WTC11 (cell line): ENCODE data around the gene MIEF2. TPM values are rescaled to one million over a fixed set of nuclear protein-coding genes. Genes with fewer than 3 reads are reported as not detected.
A peak's percentile ranks its signal among the peaks of the same experiment; 100 is the strongest.

Source experiments
- ATAC-seq: fragments of 200-7000 bp; cut with Tn5 transposase; 2 replicates; pipeline ENCODE4 v1.10.0; 2021; ENCODE audit warnings: mild to moderate bottlenecking, moderate library complexity
- CTCF ChIA-PET: fragments of 300-600 bp; sonication (Branson Sonifier 250); formaldehyde crosslinking; loops from one replicate; lab custom pipeline; 2021; ENCODE audit warnings: antibody characterized with exemption; lab: Charles Lee
- POLR2A ChIA-PET: fragments of 350-600 bp; sonication (Branson Sonifier 250); formaldehyde crosslinking; loops from one replicate; lab custom pipeline; 2021; ENCODE audit warnings: antibody characterized with exemption; lab: Charles Lee
- DNase-seq: peaks from one replicate; pipeline ENCODE4 v3.0.0; 2021; ENCODE audit warnings: low spot score
- H3K27ac Mint-ChIP-seq: 2 replicates; pipeline ENCODE4 v1.8.0; 2021; ENCODE audit warnings: mixed read lengths
- H3K27me3 Mint-ChIP-seq: 2 replicates; pipeline ENCODE4 v1.8.0; 2021; ENCODE audit warnings: low read depth, mild to moderate bottlenecking, moderate library complexity, mixed read lengths
- H3K36me3 Mint-ChIP-seq: 2 replicates; pipeline ENCODE4 v1.8.0; 2021; ENCODE audit warnings: mixed read lengths
- H3K4me1 Mint-ChIP-seq: 2 replicates; pipeline ENCODE4 v1.8.0; 2022; ENCODE audit warnings: mixed read lengths
- H3K4me3 Mint-ChIP-seq: 2 replicates; pipeline ENCODE4 v1.8.0; 2021; ENCODE audit warnings: mild to moderate bottlenecking, moderate library complexity, mixed read lengths
- H3K9me3 Mint-ChIP-seq: 2 replicates; pipeline ENCODE4 v1.8.0; 2021; ENCODE audit warnings: mixed read lengths
- ETV6 ChIP-seq: sonication (generic); formaldehyde crosslinking; IDR thresholded peaks from 2 replicates; pipeline ENCODE4 v1.8.1; 2022; ENCODE audit warnings: mild to moderate bottlenecking, missing genetic modification reagents
- FOXK1 ChIP-seq: sonication (generic); formaldehyde crosslinking; IDR thresholded peaks from 2 replicates; pipeline ENCODE4 v1.8.0; 2022; ENCODE audit warnings: mild to moderate bottlenecking, moderate library complexity, missing genetic modification reagents
- FOXP1 ChIP-seq: sonication (generic); formaldehyde crosslinking; IDR thresholded peaks from 2 replicates; pipeline ENCODE4 v1.8.0; 2022; ENCODE audit warnings: missing genetic modification reagents, mild to moderate bottlenecking, moderate library complexity, borderline replicate concordance
- GABPB1 ChIP-seq: sonication (generic); formaldehyde crosslinking; IDR thresholded peaks from 2 replicates; pipeline ENCODE4 v1.8.1; 2023; ENCODE audit warnings: mild to moderate bottlenecking, missing genetic modification reagents
- GTF2I ChIP-seq: fragments of 250-450 bp; sonication (Bioruptor Pico); conservative IDR thresholded peaks from 2 replicates; pipeline ENCODE4 v1.4.0; 2021; ENCODE audit warnings: mild to moderate bottlenecking
- HMGA2 ChIP-seq: fragments of 250-450 bp; sonication (Bioruptor Pico); IDR thresholded peaks from 2 replicates; pipeline ENCODE4 v1.4.0; 2021; ENCODE audit warnings: mild to moderate bottlenecking, moderate library complexity
- JAZF1 ChIP-seq: fragments of 250-450 bp; sonication (Bioruptor Pico); IDR thresholded peaks from 2 replicates; pipeline ENCODE4 v1.9.0; 2021; ENCODE audit warnings: moderate library complexity, mild to moderate bottlenecking, inconsistent platforms
- MXD4 ChIP-seq: fragments of 250-450 bp; sonication (Bioruptor Pico); IDR thresholded peaks from 2 replicates; pipeline ENCODE4 v1.8.0; 2021; ENCODE audit warnings: mild to moderate bottlenecking, moderate library complexity, borderline replicate concordance
- MYBL2 ChIP-seq: sonication (generic); formaldehyde crosslinking; IDR thresholded peaks from 2 replicates; pipeline ENCODE4 v1.8.1; 2023; ENCODE audit warnings: mild to moderate bottlenecking, moderate library complexity, missing genetic modification reagents
- NFE2L1 ChIP-seq: sonication (generic); formaldehyde crosslinking; IDR thresholded peaks from 2 replicates; pipeline ENCODE4 v1.8.1; 2023; ENCODE audit warnings: missing genetic modification reagents
- OVOL2 ChIP-seq: fragments of 250-450 bp; sonication (Bioruptor Pico); IDR thresholded peaks from 2 replicates; pipeline ENCODE4 v1.9.0; 2021; ENCODE audit warnings: mild to moderate bottlenecking, borderline replicate concordance
- RELA ChIP-seq: sonication (generic); formaldehyde crosslinking; IDR thresholded peaks from 2 replicates; pipeline ENCODE4 v1.8.1; 2022; ENCODE audit warnings: missing genetic modification reagents, mild to moderate bottlenecking, borderline replicate concordance
- SMAD4 ChIP-seq: sonication (generic); formaldehyde crosslinking; IDR thresholded peaks from 2 replicates; pipeline ENCODE4 v1.8.0; 2022; ENCODE audit warnings: mild to moderate bottlenecking, missing genetic modification reagents
- ZNF138 ChIP-seq: sonication (generic); formaldehyde crosslinking; conservative IDR thresholded peaks from 2 replicates; pipeline ENCODE4 v1.8.1; 2022; ENCODE audit warnings: mild to moderate bottlenecking, moderate library complexity, missing genetic modification reagents
- ZNF219 ChIP-seq: sonication (generic); formaldehyde crosslinking; IDR thresholded peaks from 2 replicates; pipeline ENCODE4 v1.8.0; 2023; ENCODE audit warnings: missing genetic modification reagents, mild to moderate bottlenecking, borderline replicate concordance
- ZNF317 ChIP-seq: sonication (generic); formaldehyde crosslinking; IDR thresholded peaks from 2 replicates; pipeline ENCODE4 v1.8.1; 2023; ENCODE audit warnings: low read depth, mild to moderate bottlenecking, moderate library complexity, missing genetic modification reagents, borderline replicate concordance
- total RNA-seq: library from RNA; stranded (reverse); gene quantifications from 3 replicates; pipeline ENCODE4 v1.2.3, GENCODE V29; 2021
- TF ChIP-seq, protein P1 (sequence below): sonication (generic); formaldehyde crosslinking; IDR thresholded peaks from 2 replicates; pipeline ENCODE4 v1.8.1; 2023; ENCODE audit warnings: mild to moderate bottlenecking, moderate library complexity, missing genetic modification reagents
- TF ChIP-seq, protein P2 (sequence below): fragments of 250-450 bp; sonication (Bioruptor Pico); IDR thresholded peaks from 2 replicates; pipeline ENCODE4 v1.9.0; 2021; ENCODE audit warnings: mild to moderate bottlenecking, borderline replicate concordance
- TF ChIP-seq, protein P3 (sequence below): fragments of 250-450 bp; sonication (Bioruptor Pico); conservative IDR thresholded peaks from 2 replicates; pipeline ENCODE4 v1.9.0; 2021; ENCODE audit warnings: mild to moderate bottlenecking
- TF ChIP-seq, protein P4 (sequence below): sonication (generic); formaldehyde crosslinking; IDR thresholded peaks from 2 replicates; pipeline ENCODE4 v1.8.0; 2022; ENCODE audit warnings: mild to moderate bottlenecking, missing genetic modification reagents
- TF ChIP-seq, protein P5 (sequence below): sonication (generic); formaldehyde crosslinking; IDR thresholded peaks from 2 replicates; pipeline ENCODE4 v1.8.1; 2022; ENCODE audit warnings: low read depth, mild to moderate bottlenecking, moderate library complexity, missing genetic modification reagents, borderline replicate concordance

Gene MIEF2
- total RNA-seq, 1 experiment from 2014 or later: 18.8 TPM

DNA sequence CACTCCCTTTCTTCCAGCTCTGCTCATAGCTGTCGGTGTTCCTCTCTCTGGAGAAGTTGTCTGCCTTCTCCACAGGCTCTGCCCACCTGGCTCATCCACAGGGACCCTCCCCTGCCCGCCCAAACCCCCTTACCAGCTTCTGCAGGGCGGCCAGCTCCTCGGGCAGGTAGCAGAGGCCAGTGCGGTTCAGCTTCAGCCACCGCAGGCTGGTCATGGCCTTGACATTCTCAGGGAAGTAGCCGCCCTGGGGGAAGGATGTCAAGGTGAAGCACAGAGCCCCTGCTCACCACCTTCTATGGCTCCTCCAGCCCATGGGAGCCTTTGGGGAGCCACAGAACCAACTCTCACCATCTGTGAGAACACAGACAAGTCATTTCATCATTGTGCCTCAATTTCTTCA lies 3.7 kb upstream of the MIEF2 start (continued):
- TF ChIP-seq, protein P1, sequence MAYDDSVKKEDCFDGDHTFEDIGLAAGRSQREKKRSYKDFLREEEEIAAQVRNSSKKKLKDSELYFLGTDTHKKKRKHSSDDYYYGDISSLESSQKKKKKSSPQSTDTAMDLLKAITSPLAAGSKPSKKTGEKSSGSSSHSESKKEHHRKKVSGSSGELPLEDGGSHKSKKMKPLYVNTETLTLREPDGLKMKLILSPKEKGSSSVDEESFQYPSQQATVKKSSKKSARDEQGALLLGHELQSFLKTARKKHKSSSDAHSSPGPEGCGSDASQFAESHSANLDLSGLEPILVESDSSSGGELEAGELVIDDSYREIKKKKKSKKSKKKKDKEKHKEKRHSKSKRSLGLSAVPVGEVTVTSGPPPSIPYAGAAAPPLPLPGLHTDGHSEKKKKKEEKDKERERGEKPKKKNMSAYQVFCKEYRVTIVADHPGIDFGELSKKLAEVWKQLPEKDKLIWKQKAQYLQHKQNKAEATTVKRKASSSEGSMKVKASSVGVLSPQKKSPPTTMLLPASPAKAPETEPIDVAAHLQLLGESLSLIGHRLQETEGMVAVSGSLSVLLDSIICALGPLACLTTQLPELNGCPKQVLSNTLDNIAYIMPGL (CRISPR knock-in tag): no peak
- TF ChIP-seq HMGA2 (CRISPR knock-in tag): no peak
- TF ChIP-seq GTF2I (CRISPR knock-in tag): no peak
- TF ChIP-seq, protein P2, sequence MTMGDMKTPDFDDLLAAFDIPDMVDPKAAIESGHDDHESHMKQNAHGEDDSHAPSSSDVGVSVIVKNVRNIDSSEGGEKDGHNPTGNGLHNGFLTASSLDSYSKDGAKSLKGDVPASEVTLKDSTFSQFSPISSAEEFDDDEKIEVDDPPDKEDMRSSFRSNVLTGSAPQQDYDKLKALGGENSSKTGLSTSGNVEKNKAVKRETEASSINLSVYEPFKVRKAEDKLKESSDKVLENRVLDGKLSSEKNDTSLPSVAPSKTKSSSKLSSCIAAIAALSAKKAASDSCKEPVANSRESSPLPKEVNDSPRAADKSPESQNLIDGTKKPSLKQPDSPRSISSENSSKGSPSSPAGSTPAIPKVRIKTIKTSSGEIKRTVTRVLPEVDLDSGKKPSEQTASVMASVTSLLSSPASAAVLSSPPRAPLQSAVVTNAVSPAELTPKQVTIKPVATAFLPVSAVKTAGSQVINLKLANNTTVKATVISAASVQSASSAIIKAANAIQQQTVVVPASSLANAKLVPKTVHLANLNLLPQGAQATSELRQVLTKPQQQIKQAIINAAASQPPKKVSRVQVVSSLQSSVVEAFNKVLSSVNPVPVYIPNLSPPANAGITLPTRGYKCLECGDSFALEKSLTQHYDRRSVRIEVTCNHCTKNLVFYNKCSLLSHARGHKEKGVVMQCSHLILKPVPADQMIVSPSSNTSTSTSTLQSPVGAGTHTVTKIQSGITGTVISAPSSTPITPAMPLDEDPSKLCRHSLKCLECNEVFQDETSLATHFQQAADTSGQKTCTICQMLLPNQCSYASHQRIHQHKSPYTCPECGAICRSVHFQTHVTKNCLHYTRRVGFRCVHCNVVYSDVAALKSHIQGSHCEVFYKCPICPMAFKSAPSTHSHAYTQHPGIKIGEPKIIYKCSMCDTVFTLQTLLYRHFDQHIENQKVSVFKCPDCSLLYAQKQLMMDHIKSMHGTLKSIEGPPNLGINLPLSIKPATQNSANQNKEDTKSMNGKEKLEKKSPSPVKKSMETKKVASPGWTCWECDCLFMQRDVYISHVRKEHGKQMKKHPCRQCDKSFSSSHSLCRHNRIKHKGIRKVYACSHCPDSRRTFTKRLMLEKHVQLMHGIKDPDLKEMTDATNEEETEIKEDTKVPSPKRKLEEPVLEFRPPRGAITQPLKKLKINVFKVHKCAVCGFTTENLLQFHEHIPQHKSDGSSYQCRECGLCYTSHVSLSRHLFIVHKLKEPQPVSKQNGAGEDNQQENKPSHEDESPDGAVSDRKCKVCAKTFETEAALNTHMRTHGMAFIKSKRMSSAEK (CRISPR knock-in tag): no peak
- TF ChIP-seq ZNF219 (CRISPR knock-in tag): no peak
- TF ChIP-seq MYBL2 (CRISPR knock-in tag): no peak
- TF ChIP-seq, all 79 proteins: peak for 0

DNA sequence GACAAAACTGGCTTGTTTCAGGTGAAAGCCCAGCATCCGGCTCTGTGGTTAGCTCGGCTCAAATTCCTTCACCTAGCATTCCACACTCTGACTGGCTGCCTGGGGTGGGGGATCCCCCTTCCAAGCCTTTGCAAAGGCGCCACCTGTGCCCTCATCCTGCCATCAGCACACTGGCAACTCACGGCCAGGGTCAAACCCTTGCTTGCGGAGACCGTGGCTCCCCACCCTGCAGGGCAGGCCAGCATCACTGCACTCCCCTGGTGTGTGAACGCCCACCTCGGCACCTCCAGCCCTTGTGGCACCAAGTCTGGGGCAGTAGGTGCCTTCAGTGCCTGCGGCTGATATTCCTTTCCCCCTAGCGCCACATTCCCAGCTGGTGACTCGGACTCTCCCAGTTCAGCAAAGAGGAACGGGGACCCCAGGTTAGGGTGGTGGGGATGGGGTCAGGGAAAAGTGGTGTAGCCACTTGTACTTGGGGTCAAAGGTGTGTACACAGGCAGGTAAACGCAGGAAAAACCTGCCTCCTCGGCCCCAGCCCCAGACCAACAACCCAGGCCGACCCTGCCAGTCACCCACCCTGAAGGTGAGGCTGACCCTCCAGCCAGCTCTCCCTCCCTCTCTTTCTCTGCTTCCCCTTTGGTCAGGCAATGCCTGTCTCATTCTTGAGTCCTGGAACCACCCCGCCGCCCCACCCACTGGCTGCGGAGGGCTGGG lies 3.0 kb upstream of the MIEF2 start:
- DNase-seq: peak; percentile 59
- ChIA-PET CTCF (interaction anchor here (1.2 to 2.5 kb wide), 2 partner anchors 10 to 106 kb away, joined by 4 to 15 read pairs; partner anchors contain the start of gene SHMT1), POLR2A (interaction anchor here (0.9 to 1.7 kb wide), 2 partner anchors 10 to 13 kb away, joined by 6 read pairs; no protein-coding TSS in a partner anchor)
- Mint-ChIP-seq H3K36me3 (peaks cover 33% of the 10 kb centered on the region), H3K27me3 (no peaks in the 10 kb centered on the region), H3K9me3 (no peaks in the 10 kb centered on the region), H3K4me3 (peak overlapping the region; percentile 95), H3K27ac (peak overlapping the region; percentile 98), H3K4me1 (peaks cover 29% of the 10 kb centered on the region)
- peak; percentile 2 for ATAC-seq
- TF ChIP-seq MXD4 (CRISPR knock-in tag): no peak
- TF ChIP-seq ETV6: 0 out of 2 replicates have a peak, but pooled peaks have one; percentile 29
- TF ChIP-seq, protein P1 (CRISPR knock-in tag): 0 out of 2 replicates have a peak, but pooled peaks have one; percentile 29
- TF ChIP-seq, protein P3, sequence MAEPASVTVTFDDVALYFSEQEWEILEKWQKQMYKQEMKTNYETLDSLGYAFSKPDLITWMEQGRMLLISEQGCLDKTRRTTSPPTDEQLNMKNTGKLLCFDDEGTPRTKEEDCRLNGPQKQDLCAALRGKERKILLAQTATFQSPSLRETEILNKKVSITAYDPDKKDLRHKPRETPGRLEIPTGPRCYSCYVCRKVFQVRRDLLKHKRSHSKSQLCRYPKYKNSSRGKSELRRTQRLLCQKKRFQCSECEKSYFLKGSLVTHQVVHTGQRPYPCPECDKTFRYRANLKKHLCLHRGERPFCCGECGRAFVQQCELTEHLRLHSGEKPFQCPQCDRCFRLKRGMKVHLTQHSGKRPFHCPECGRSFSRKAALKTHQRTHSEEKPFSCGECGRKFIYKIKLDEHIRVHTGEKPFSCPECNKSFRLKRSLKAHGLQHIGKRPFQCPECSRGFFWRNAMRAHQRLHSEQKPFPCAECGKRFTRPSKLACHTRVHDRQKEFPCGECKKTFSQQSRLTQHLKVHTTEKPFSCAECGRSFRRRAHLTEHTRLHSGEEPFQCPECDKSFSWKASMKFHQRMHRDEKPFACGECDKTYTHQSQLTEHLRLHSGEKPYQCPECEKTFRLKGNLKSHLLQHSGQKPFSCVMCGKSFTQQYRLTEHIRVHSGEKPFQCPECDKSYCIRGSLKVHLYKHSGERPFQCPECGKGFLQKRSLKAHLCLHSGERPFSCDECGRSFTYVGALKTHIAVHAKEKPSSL (CRISPR knock-in tag): no peak
- no peak for TF ChIP-seq FOXK1 (CRISPR knock-in tag)

DNA sequence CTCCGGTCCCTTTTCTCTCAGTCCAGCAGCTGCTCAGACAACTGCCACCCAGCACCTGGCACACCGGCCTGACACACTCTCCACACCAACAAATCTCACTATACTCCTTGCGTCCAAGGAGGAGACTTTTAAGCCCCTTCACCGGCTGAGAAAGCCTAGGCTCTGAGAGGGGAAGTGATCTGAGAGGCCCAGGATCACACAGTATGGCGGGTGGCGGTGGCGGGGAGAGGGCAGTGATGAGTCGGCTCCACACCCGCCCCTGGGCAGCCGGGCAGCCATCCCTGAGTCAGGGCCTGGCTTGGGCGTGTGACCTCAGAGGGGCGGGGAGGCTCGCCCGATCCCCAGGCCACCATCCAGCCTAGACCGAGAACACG lies 2.5 kb upstream of the MIEF2 start:
- peak; percentile 35 for ATAC-seq
- CTCF ChIA-PET: interaction anchor here (1.2 to 2.5 kb wide), 2 partner anchors 11 to 105 kb away, joined by 4 to 15 read pairs; partner anchors contain the start of gene SHMT1
- POLR2A ChIA-PET: interaction anchor here (1.7 kb wide), 1 partner anchor 13 kb away, joined by 6 read pairs; no protein-coding TSS in a partner anchor
- peaks cover 27% of the 10 kb centered on the region for H3K36me3 Mint-ChIP-seq
- H3K9me3 Mint-ChIP-seq: no peaks in the 10 kb centered on the region
- peak overlapping the region; percentile 98 for H3K27ac Mint-ChIP-seq
- peak; percentile 69 for DNase-seq
- peaks cover 29% of the 10 kb centered on the region for H3K4me1 Mint-ChIP-seq
- H3K27me3 Mint-ChIP-seq: no peaks in the 10 kb centered on the region
- peak overlapping the region; percentile 95 for H3K4me3 Mint-ChIP-seq
- TF ChIP-seq RELA (CRISPR knock-in tag) (no peak), NFE2L1 (CRISPR knock-in tag) (no peak), ZNF317 (CRISPR knock-in tag) (no peak), JAZF1 (no peak), FOXP1 (no peak), OVOL2 (CRISPR knock-in tag) (no peak), GABPB1 (CRISPR knock-in tag) (peak; percentile 13; the same call in 1 of the 2 replicates), ZNF138 (no peak), SMAD4 (CRISPR knock-in tag) (no peak)
- TF ChIP-seq, protein P4, sequence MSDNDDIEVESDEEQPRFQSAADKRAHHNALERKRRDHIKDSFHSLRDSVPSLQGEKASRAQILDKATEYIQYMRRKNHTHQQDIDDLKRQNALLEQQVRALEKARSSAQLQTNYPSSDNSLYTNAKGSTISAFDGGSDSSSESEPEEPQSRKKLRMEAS (CRISPR knock-in tag): peak; percentile 16; the same call in 1 of the 2 replicates
- TF ChIP-seq, protein P5, sequence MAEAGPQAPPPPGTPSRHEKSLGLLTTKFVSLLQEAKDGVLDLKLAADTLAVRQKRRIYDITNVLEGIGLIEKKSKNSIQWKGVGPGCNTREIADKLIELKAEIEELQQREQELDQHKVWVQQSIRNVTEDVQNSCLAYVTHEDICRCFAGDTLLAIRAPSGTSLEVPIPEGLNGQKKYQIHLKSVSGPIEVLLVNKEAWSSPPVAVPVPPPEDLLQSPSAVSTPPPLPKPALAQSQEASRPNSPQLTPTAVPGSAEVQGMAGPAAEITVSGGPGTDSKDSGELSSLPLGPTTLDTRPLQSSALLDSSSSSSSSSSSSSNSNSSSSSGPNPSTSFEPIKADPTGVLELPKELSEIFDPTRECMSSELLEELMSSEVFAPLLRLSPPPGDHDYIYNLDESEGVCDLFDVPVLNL (CRISPR knock-in tag): no peak
